Chondrocyte (in vitro differentiated cells): ENCODE results near the gene CDK7. TPM values are rescaled to one million over a fixed set of nuclear protein-coding genes. Genes with fewer than 3 reads are reported as not detected.

Experiments
- DNase-seq: peaks from one replicate; pipeline ENCODE4 v3.0.0; 2021; ENCODE audit warnings: mixed read lengths, low spot score
- H3K27ac Mint-ChIP-seq: one replicate; pipeline ENCODE4 v1.8.0; 2021; ENCODE audit warnings: mild to moderate bottlenecking, moderate library complexity, mixed read lengths; ENCODE audit not compliant: unreplicated experiment
- H3K27me3 Mint-ChIP-seq: 2 replicates; pipeline ENCODE4 v1.8.0; 2021; ENCODE audit warnings: low read depth, mixed read lengths
- H3K36me3 Mint-ChIP-seq: 2 replicates; pipeline ENCODE4 v1.8.0; 2021; ENCODE audit warnings: low read depth, mixed read lengths
- H3K4me1 Mint-ChIP-seq: 2 replicates; pipeline ENCODE4 v1.8.0; 2021; ENCODE audit warnings: low read depth, mild to moderate bottlenecking, mixed read lengths
- H3K4me3 Mint-ChIP-seq: one replicate; pipeline ENCODE4 v1.8.0; 2021; ENCODE audit warnings: mild to moderate bottlenecking, moderate library complexity, mixed read lengths; ENCODE audit not compliant: unreplicated experiment
- H3K9me3 Mint-ChIP-seq: 2 replicates; pipeline ENCODE4 v1.8.0; 2021; ENCODE audit warnings: low read depth, mixed read lengths
- CTCF ChIP-seq: fragments of 200-600 bp; sonication (generic); IDR thresholded peaks from 2 replicates; pipeline ENCODE4 v1.5.0; 2021; ENCODE audit warnings: antibody characterized with exemption, mild to moderate bottlenecking, moderate library complexity
- total RNA-seq: library from RNA; stranded (reverse); gene quantifications from 3 replicates; pipeline ENCODE4 v1.2.1, GENCODE V29; 2021

CDK7 gene
- total RNA-seq, 1 donor from 2014 or later, result 42.9 TPM

DNA sequence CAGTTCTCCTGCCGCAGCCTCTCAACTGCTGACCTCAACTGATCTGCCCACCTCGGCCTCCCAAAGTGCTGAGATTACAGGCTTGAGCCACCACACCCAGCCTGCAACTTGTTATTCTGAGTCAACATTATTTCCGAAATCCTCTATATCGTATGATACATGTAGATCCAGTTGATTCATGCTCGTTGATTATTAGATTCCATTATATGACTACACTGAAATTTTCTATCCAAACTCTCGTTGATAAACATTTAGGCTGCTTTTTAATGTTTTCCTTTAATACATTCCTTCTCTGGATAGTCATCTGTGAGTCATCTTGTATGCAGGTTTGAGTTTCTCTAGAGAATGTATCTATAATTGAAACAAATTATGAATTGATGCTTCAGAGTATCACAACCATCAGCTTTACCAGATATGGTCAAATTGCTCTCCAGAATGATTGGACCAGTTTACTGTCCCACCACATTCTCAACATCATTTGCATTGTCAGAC lies 4.1 kb downstream of the CDK7 start:
- no peak for TF ChIP-seq CTCF
- Mint-ChIP-seq H3K4me1 (peaks cover 75% of the 10 kb centered on the region), H3K36me3 (peaks cover 22% of the 10 kb centered on the region), H3K9me3 (no peaks in the 10 kb centered on the region), H3K27me3 (no peaks in the 10 kb centered on the region), H3K27ac (peak overlapping the region; percentile 90), H3K4me3 (peak overlapping the region; percentile 39)
- DNase-seq, result no peak

GRCh38 chr5:69242215-69242927 lies 7.7 kb downstream of the CDK7 start:
- Mint-ChIP-seq H3K4me1 (peaks cover 63% of the 10 kb centered on the region), H3K4me3 (no peak overlapping the region), H3K9me3 (no peaks in the 10 kb centered on the region), H3K27ac (peak overlapping the region; percentile 38), H3K36me3 (peaks cover 22% of the 10 kb centered on the region), H3K27me3 (no peaks in the 10 kb centered on the region)
- no peak for TF ChIP-seq CTCF
- no peak for DNase-seq

DNA sequence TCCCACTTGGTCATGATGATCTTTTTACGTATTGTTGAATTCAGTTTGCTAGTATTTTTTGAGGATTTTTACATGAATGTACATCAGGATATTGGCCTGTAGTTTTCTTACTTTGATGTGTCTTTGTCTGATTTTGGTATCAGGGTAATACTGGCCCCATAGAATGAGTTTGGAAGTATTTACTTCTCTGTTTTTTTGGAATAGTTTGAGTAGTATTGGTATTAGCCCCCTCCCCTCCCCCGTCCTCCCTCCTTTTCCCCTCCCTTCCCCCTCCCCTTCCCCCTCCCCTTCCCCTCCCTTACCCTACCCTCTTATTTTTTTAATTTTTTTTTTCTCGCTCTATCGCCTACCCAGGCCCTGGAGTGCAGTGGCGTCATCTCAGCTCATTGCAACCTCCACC lies 10.3 kb downstream of the CDK7 start:
- peaks cover 8% of the 10 kb centered on the region for H3K9me3 Mint-ChIP-seq
- H3K4me3 Mint-ChIP-seq, result no peak overlapping the region
- DNase-seq, result no peak
- peaks cover 26% of the 10 kb centered on the region for H3K36me3 Mint-ChIP-seq
- no peaks in the 10 kb centered on the region for H3K27me3 Mint-ChIP-seq
- peaks cover 55% of the 10 kb centered on the region for H3K4me1 Mint-ChIP-seq
- H3K27ac Mint-ChIP-seq, result no peak overlapping the region
- no peak for TF ChIP-seq CTCF

GRCh38 chr5:69248019-69248418 lies 13.3 kb downstream of the CDK7 start:
- peaks cover 45% of the 10 kb centered on the region for H3K4me1 Mint-ChIP-seq
- no peak for DNase-seq
- no peaks in the 10 kb centered on the region for H3K27me3 Mint-ChIP-seq
- no peak overlapping the region for H3K4me3 Mint-ChIP-seq
- H3K9me3 Mint-ChIP-seq, result peaks cover 8% of the 10 kb centered on the region
- peaks cover 14% of the 10 kb centered on the region for H3K36me3 Mint-ChIP-seq
- peak overlapping the region; percentile 27 for H3K27ac Mint-ChIP-seq
- TF ChIP-seq CTCF, result no peak

DNA sequence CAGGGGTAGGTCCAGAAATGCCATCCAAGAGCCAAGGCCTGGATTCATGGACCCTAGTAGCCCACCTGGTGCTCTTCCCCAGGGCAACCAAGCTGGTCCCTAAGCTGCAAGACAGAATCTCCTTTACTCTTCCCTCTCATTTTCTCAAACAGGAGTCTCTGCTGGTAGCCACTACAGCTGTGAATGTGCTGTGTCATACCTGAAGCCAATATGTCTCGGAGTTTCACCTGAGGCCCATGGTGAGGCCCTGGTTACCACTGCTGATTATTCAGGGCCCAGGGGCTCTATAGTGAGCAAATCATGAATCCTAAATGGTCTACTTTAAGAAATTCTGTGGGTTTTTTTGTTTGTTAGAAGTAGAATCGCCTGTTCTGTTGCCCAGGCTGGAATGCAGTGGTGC lies 15.9 kb downstream of the CDK7 start:
- H3K4me1 Mint-ChIP-seq, result peaks cover 39% of the 10 kb centered on the region
- H3K4me3 Mint-ChIP-seq, result no peak overlapping the region
- H3K27me3 Mint-ChIP-seq, result no peaks in the 10 kb centered on the region
- no peak for DNase-seq
- H3K9me3 Mint-ChIP-seq, result peaks cover 8% of the 10 kb centered on the region
- no peak for TF ChIP-seq CTCF
- peaks cover 11% of the 10 kb centered on the region for H3K36me3 Mint-ChIP-seq
- H3K27ac Mint-ChIP-seq, result no peak overlapping the region
